ENCODE results near the gene IMPDH2.

Gene IMPDH2

DNA sequence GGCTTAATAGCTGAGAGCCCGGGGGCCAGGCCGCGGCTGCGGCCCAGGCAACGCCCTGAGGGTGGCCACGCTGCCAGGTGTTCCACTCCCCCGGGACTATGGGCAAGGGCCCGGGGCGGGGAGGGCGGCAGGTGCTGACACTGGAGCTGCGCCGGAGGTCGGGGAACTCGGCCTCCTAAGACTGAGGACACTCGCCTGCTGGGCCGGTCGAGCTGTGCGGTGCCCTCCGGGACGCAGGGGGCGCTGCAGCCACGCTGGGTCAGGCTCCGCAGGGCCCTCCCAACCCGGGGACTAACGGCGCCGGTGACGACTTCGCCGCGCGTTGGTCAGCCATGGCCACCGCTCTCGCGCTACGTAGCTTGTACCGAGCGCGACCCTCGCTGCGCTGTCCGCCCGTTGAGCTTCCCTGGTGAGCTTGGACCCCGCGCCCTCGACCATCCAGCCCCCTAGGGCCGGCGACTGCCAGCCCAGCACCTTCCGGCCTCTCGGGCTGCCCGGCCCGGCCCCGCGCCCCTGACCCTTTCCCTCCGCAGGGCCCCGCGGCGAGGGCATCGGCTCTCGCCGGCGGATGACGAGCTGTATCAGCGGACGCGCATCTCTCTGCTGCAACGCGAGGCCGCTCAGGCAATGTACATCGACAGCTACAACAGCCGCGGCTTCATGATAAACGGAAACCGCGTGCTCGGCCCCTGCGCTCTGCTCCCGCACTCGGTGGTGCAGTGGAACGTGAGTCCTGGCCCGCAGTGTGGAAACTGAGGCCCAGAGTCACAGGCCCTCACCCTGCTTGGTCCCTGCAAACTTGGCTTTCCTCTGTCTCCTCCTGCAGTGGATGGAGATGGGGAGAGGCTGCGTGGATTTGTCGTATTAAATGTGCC lies 7.1 kb downstream of the IMPDH2 start, which contains the start of gene NDUFAF3:
TSS of gene NDUFAF3 (plus strand) at position 309 of the 875 bp plus-strand sequence. CDS start at position 333, 24 bp downstream.
- H3K27me3 ChIP-seq (ENCODE audit: insufficient read depth, low read depth) = no peaks in the 10 kb centered on the region
- peak within 1 kb of the TSS; percentile 22; the same call in 1 of the 2 replicates for H2AFZ ChIP-seq (ENCODE audit: low read depth)
- H3K9ac ChIP-seq = peak within 1 kb of the TSS; percentile 93
- no peaks in the 10 kb centered on the region for H3K36me3 ChIP-seq (ENCODE audit: insufficient read depth)
- peak within 1 kb of the TSS; percentile 93 for H3K4me2 ChIP-seq
- peak within 1 kb of the TSS; percentile 76 for H3K4me3 ChIP-seq (IDR thresholded peaks at IDR 0.05; ENCODE audit: insufficient read depth, low read depth, low read length)
- peak; percentile 67 for TF ChIP-seq CTCF (conservative IDR thresholded peaks at IDR 0.05; ENCODE audit: low read depth, low read length)
- H3K27ac ChIP-seq = peak within 1 kb of the TSS; percentile 94
- H4K20me1 ChIP-seq (ENCODE audit: insufficient read depth) = no peaks in the 10 kb centered on the region
- H3K79me2 ChIP-seq (ENCODE audit: insufficient read depth, low read depth) = peaks cover 33% of the 10 kb centered on the region; the same call in 1 of the 2 replicates
- H3K4me1 ChIP-seq (ENCODE audit: low read depth, poor library complexity, severe bottlenecking) = peaks cover 21% of the 10 kb centered on the region

DNA sequence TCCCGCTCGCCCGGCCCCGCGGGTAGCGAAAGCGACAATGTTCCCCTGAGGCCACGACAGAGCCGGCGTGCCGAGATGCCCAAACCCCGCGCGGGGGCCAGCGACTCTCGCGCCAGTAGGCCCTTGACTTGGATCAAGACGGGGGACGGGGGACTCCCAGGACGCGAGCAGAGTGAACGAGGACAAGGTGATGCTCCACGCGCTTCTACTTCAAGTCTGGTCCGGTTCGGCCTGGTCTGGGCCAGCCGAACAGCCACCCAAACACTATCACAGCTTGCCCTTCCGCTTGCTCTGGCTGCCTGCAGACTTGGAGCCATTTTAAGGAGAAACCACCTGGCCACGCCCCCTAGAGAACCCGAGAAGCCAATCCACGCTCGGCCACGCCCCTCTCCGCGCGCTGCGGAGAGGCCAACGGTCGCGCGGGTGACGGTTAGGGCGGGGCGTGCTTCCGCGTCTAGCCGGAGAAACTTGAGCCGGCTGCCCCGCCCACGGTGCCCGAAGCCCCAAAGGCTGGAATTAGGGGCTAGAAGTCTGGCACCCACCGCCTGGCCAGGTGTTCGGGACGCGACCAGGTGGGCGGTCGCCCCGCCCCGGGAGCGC lies 7.9 kb downstream of the IMPDH2 start:
- Histone ChIP-seq H3K27me3 (ENCODE audit: insufficient read depth, low read depth) (no peaks in the 10 kb centered on the region), H3K4me3 (IDR thresholded peaks at IDR 0.05; ENCODE audit: insufficient read depth, low read depth, low read length) (peak overlapping the region; percentile 43), H3K4me1 (ENCODE audit: low read depth, poor library complexity, severe bottlenecking) (peaks cover 21% of the 10 kb centered on the region), H3K4me2 (peak overlapping the region; percentile 76; the same call in 1 of the 2 replicates), H2AFZ (ENCODE audit: low read depth) (peak overlapping the region; percentile 14; the same call in 1 of the 2 replicates), H3K79me2 (ENCODE audit: insufficient read depth, low read depth) (peaks cover 33% of the 10 kb centered on the region; the same call in 1 of the 2 replicates), H4K20me1 (ENCODE audit: insufficient read depth) (no peaks in the 10 kb centered on the region), H3K36me3 (ENCODE audit: insufficient read depth) (no peaks in the 10 kb centered on the region), H3K9ac (peak overlapping the region; percentile 93), H3K27ac (peak overlapping the region; percentile 94)
- no peak for TF ChIP-seq CTCF (conservative IDR thresholded peaks at IDR 0.05; ENCODE audit: low read depth, low read length)

GRCh38 chr3:49020330-49021212 lies 8.6 kb downstream of the IMPDH2 start:
- Histone ChIP-seq H3K79me2 (ENCODE audit: insufficient read depth, low read depth) (peaks cover 33% of the 10 kb centered on the region; the same call in 1 of the 2 replicates), H3K27ac (peak overlapping the region; percentile 94)

More at GRCh38 chr3:49020330-49021212, 8.6 kb downstream of the IMPDH2 start:
- Histone ChIP-seq H4K20me1 (ENCODE audit: insufficient read depth) (no peaks in the 10 kb centered on the region), H3K9ac (peak overlapping the region; percentile 93), H2AFZ (ENCODE audit: low read depth) (no peak overlapping the region), H3K36me3 (ENCODE audit: insufficient read depth) (no peaks in the 10 kb centered on the region), H3K4me2 (peak overlapping the region; percentile 76), H3K27me3 (ENCODE audit: insufficient read depth, low read depth) (no peaks in the 10 kb centered on the region), H3K4me1 (ENCODE audit: low read depth, poor library complexity, severe bottlenecking) (peaks cover 21% of the 10 kb centered on the region), H3K4me3 (IDR thresholded peaks at IDR 0.05; ENCODE audit: insufficient read depth, low read depth, low read length) (peak overlapping the region; percentile 68)
- no peak for TF ChIP-seq CTCF (conservative IDR thresholded peaks at IDR 0.05; ENCODE audit: low read depth, low read length)

Measured in KMS-11 (cell line).